HEK293 (cell line): Measurements from ENCODE around the gene TRH.

Experiments used
- ATF2 ChIP-seq: fragments of 450-650 bp; formaldehyde crosslinking; IDR thresholded peaks from 2 replicates; pipeline ENCODE4 v1.5.1; 2016; ENCODE audit warnings: missing biosample characterization, missing genetic modification characterization, low read depth
- CTCF ChIP-seq: fragments of 450-650 bp; formaldehyde crosslinking; IDR thresholded peaks from 2 replicates; pipeline ENCODE4 v1.5.1; 2016; ENCODE audit warnings: missing biosample characterization, missing genetic modification characterization
- MEIS1 ChIP-seq: sonication (generic); formaldehyde crosslinking; IDR thresholded peaks from 2 replicates; pipeline ENCODE4 v1.8.1; 2022; ENCODE audit warnings: missing genetic modification reagents, mild to moderate bottlenecking, borderline replicate concordance
- TCF7L2 ChIP-seq: IDR thresholded peaks from 2 replicates; pipeline ENCODE4 v1.6.1; 2011; ENCODE audit warnings: low read depth, mild to moderate bottlenecking, inconsistent platforms, low read length, moderate library complexity, borderline replicate concordance
- ZFP37 ChIP-seq: fragments of 450-650 bp; formaldehyde crosslinking; IDR thresholded peaks from 2 replicates; pipeline ENCODE4 v1.5.1; 2016; ENCODE audit warnings: missing biosample characterization, missing genetic modification characterization
- ZNF133 ChIP-seq: fragments of 450-650 bp; formaldehyde crosslinking; IDR thresholded peaks from 2 replicates; pipeline ENCODE4 v1.5.1; 2016; ENCODE audit warnings: missing biosample characterization, missing genetic modification characterization
- ZNF292 ChIP-seq: fragments of 450-650 bp; formaldehyde crosslinking; IDR thresholded peaks from 2 replicates; pipeline ENCODE4 v1.5.1; 2016; ENCODE audit warnings: low read depth, missing biosample characterization, missing genetic modification characterization, borderline replicate concordance
- ZNF311 ChIP-seq: fragments of 450-650 bp; formaldehyde crosslinking; IDR thresholded peaks from 2 replicates; pipeline ENCODE4 v1.5.1; 2017; ENCODE audit warnings: missing biosample characterization, missing genetic modification characterization, borderline replicate concordance
- ZNF362 ChIP-seq: fragments of 450-650 bp; formaldehyde crosslinking; IDR thresholded peaks from 2 replicates; pipeline ENCODE4 v1.5.1; 2016; ENCODE audit warnings: missing biosample characterization, missing genetic modification characterization
- ZNF529 ChIP-seq: fragments of 450-650 bp; formaldehyde crosslinking; IDR thresholded peaks from 2 replicates; pipeline ENCODE4 v1.5.1; 2017; ENCODE audit warnings: missing genetic modification characterization, missing biosample characterization; ENCODE audit not compliant: insufficient replicate concordance
- ZNF596 ChIP-seq: fragments of 450-650 bp; IDR thresholded peaks from 2 replicates; pipeline ENCODE4 v1.5.0; 2018; ENCODE audit warnings: missing biosample characterization, mild to moderate bottlenecking, missing genetic modification characterization, moderate library complexity
- ZNF707 ChIP-seq: fragments of 450-650 bp; formaldehyde crosslinking; IDR thresholded peaks from 2 replicates; pipeline ENCODE4 v1.5.1; 2016; ENCODE audit warnings: missing biosample characterization, missing genetic modification characterization

GRCh38 chr3:129996073-129996472 is 21.6 kb downstream of the TRH start:
- no peak for TF ChIP-seq ZNF596
- TF ChIP-seq MEIS1 (CRISPR knock-in tag), result no peak
- no peak for TF ChIP-seq CTCF (tag by site-specific recombination)
- TF ChIP-seq ATF2 (tag by site-specific recombination), result no peak
- no peak for TF ChIP-seq ZNF529 (tag by site-specific recombination)
- TF ChIP-seq ZNF707 (tag by site-specific recombination), result no peak
- no peak for TF ChIP-seq TCF7L2
- TF ChIP-seq ZFP37 (tag by site-specific recombination), result no peak
- no peak for TF ChIP-seq ZNF292 (tag by site-specific recombination)
- TF ChIP-seq ZNF362 (tag by site-specific recombination), result no peak
- TF ChIP-seq ZNF133 (tag by site-specific recombination), result no peak
- TF ChIP-seq ZNF311 (tag by site-specific recombination), result no peak
